GM12878 (cell line): ENCODE results near the gene KRTAP29-1. TPM values are rescaled to one million over a fixed set of nuclear protein-coding genes. Genes with fewer than 3 reads are reported as not detected.

Experiments
- ATAC-seq: fragments of 200-7000 bp; cut with Tn5 transposase; 3 replicates; pipeline ENCODE4 v1.9.1; 2020; ENCODE audit warnings: mild to moderate bottlenecking, moderate library complexity
- BruUV-seq: library from RNA; stranded (reverse); fragments of 400-500 nt; replicated peaks from 2 replicates; lab custom pipeline; 2021; lab: Mats Ljungman, UMichigan
- CTCF ChIA-PET: fragments of 300-600 bp; sonication (Branson Sonifier 250); formaldehyde crosslinking; extraction: SDS; loops from one replicate; lab custom pipeline; 2021; ENCODE audit warnings: inconsistent platforms; lab: Yijun Ruan, JAX
- POLR2A ChIA-PET: fragments of 350-600 bp; formaldehyde crosslinking; extraction: SDS; loops from one replicate; lab custom pipeline; 2021; ENCODE audit warnings: inconsistent platforms; lab: Charles Lee
- RAD21 ChIA-PET: fragments of 300-600 bp; sonication (Branson Sonifier 250); formaldehyde crosslinking; loops from one replicate; lab custom pipeline; 2023; ENCODE audit warnings: antibody characterized with exemption; ENCODE audit not compliant: unreplicated experiment; lab: Charles Lee
- SMC1A ChIA-PET: fragments of 300-600 bp; sonication (Branson Sonifier 250); formaldehyde crosslinking; loops from one replicate; lab custom pipeline; 2023; ENCODE audit not compliant: unreplicated experiment, uncharacterized antibody; lab: Charles Lee
- DNase-seq: peaks from one replicate; pipeline ENCODE4 v3.0.0-alpha.2; 2011; ENCODE audit warnings: low read depth, low spot score
- FAIRE-seq: peaks from 3 replicates; lab custom pipeline; 2011; peaks lifted over from hg19 to GRCh38; lab: Jason Lieb, UNC
- H2AFZ ChIP-seq: 2 replicates; pipeline ENCODE4 v1.6.0; 2011; ENCODE audit warnings: low read depth, low read length, control low read depth; ENCODE audit not compliant: control insufficient read depth
- H3K27ac ChIP-seq: 2 replicates; pipeline ENCODE4 v1.5.1; 2011; ENCODE audit warnings: control low read depth; ENCODE audit not compliant: control insufficient read depth, insufficient read depth
- H3K27me3 ChIP-seq, 2 experiments: replicated peaks in 1 of 2; 2 replicates each; pipeline versions ENCODE4 v1.6.0 to v1.6.1; 2011; ENCODE audit warnings: low read length in 1 of 2; ENCODE audit not compliant: control insufficient read depth in 2 of 2, insufficient read depth in 2 of 2
- H3K36me3 ChIP-seq, 2 experiments: 2 replicates each; pipeline ENCODE4 v1.5.1; 2011; ENCODE audit warnings: low read length in 1 of 2; ENCODE audit not compliant: control insufficient read depth in 2 of 2, insufficient read depth in 2 of 2
- H3K4me1 ChIP-seq: 2 replicates; pipeline ENCODE4 v1.6.1; 2011; ENCODE audit warnings: mild to moderate bottlenecking, low read length, moderate library complexity, mixed read lengths; ENCODE audit not compliant: control insufficient read depth, insufficient read depth
- H3K4me2 ChIP-seq: 2 replicates; pipeline ENCODE4 v1.6.0; 2011; ENCODE audit warnings: control low read depth; ENCODE audit not compliant: control insufficient read depth, insufficient read depth
- H3K4me3 ChIP-seq: fragments of 200-600 bp; sonication (generic); 2 replicates; pipeline ENCODE4 v1.5.1; 2016
- H3K79me2 ChIP-seq: 2 replicates; pipeline ENCODE4 v1.6.0; 2011; ENCODE audit warnings: low read length; ENCODE audit not compliant: control insufficient read depth, insufficient read depth
- H3K9ac ChIP-seq: 2 replicates; pipeline ENCODE4 v1.8.0; 2011; ENCODE audit warnings: low read length, control low read depth, mixed read lengths; ENCODE audit not compliant: control insufficient read depth, insufficient read depth
- H3K9me3 ChIP-seq: replicated peaks from 3 replicates; pipeline ENCODE4 v1.5.1; 2011; ENCODE audit warnings: mild to moderate bottlenecking, low read length; ENCODE audit not compliant: control insufficient read depth, insufficient read depth
- H4K20me1 ChIP-seq: 2 replicates; pipeline ENCODE4 v1.6.0; 2011; ENCODE audit not compliant: control insufficient read depth, insufficient read depth
- CHD4 ChIP-seq: fragments of 200-600 bp; sonication (generic); IDR thresholded peaks from 2 replicates; pipeline ENCODE4 v1.6.1; 2016; ENCODE audit warnings: mild to moderate bottlenecking
- CTCF ChIP-seq, 3 experiments: IDR thresholded peaks in 2 of 3; conservative IDR thresholded peaks in 1 of 3; 2 replicates each; pipeline ENCODE4 v1.5.1; 2011; ENCODE audit warnings: low read depth in 3 of 3, low read length in 3 of 3, mild to moderate bottlenecking in 3 of 3, control low read depth in 2 of 3, moderate library complexity in 2 of 3, inconsistent platforms in 1 of 3, mixed read lengths in 1 of 3; ENCODE audit not compliant: control insufficient read depth in 2 of 3, insufficient read depth in 1 of 3; ENCODE audit errors: extremely low read depth in 1 of 3
- E2F8 ChIP-seq: fragments of 450-650 bp; IDR thresholded peaks from 2 replicates; pipeline ENCODE4 v1.6.1; 2018; ENCODE audit warnings: mild to moderate bottlenecking, low read depth, moderate library complexity; ENCODE audit not compliant: partially characterized antibody
- FOS ChIP-seq: IDR thresholded peaks from 3 replicates; pipeline ENCODE4 v1.6.1; 2011; ENCODE audit warnings: borderline replicate concordance; ENCODE audit not compliant: insufficient read length; ENCODE audit errors: extremely low read depth
- SRF ChIP-seq, 2 experiments: IDR thresholded peaks; 2 replicates each; pipeline ENCODE4 v1.6.1; 2011; ENCODE audit warnings: low read depth in 2 of 2, low read length in 2 of 2, mild to moderate bottlenecking in 1 of 2, moderate library complexity in 1 of 2
- WGBS: methylation state at CpG from one replicate; pipeline ENCODE4 v1.1.6; 2016; ENCODE audit warnings: low lambda C conversion rate; ENCODE audit not compliant: insufficient replicate concordance, insufficient coverage; ENCODE audit errors: missing lambda C conversion rate; 5-methylcytosine and 5-hydroxymethylcytosine counted together
- in situ Hi-C: fragments of 300-500 bp; cut with MboI; formaldehyde crosslinking; loops from 9 replicates; pipeline ENCODE4 v1.14.3; 2018; ENCODE audit warnings: mixed read lengths
- intact Hi-C: fragments of 100-400 bp; cut with micrococcal nuclease; formaldehyde crosslinking; loops from one replicate; pipeline ENCODE4 v1.14.2; 2022; ENCODE audit not compliant: unreplicated experiment
- polyA plus RNA-seq, 11 experiments: library from polyadenylated mRNA; depleted of rRNA in 4 of 11; unstranded in 6 of 11; stranded (reverse) in 5 of 11; fragments of >200 nt; fragmentation: Nextera tagmentation in 4 of 11; fragmentation: Illumina TruSeq in 1 of 11; extraction: Ambion mirVana in 4 of 11; extraction: Trizol in 1 of 11; gene quantifications; 1 replicate in 1 of 11; 2 replicates in 10 of 11; pipeline versions ENCODE4 v1.2.1 to v1.2.3, GENCODE V29; 2011 to 2016; ENCODE audit warnings: inconsistent platforms in 2 of 11, missing spikeins in 2 of 11, low read depth in 1 of 11
- total RNA-seq, 4 experiments: library from RNA; depleted of rRNA in 3 of 4; stranded (reverse); fragments of >200 nt in 3 of 4; fragmentation: Illumina TruSeq in 1 of 4; extraction: Trizol in 1 of 4; gene quantifications; 2 replicates each; pipeline versions ENCODE4 v1.2.1 to v1.2.3, GENCODE V29; 2013 to 2021

Gene KRTAP29-1
- total and polyA plus RNA-seq, 10 of the 15 experiments (the other 5 are each of a cell fraction or from before 2014, with no cell fraction given): 1.9 TPM; not detected in 9

GRCh38 chr17:41308918-41309359, 6.3 kb upstream of the KRTAP29-1 start, which contains the start of gene KRTAP16-1:
Gene KRTAP16-1, minus strand, starts transcription at chr17:41309309. Its CDS starts 56 bp downstream, at chr17:41309253.
- 27% methylated on average over 7 of the region's 7 CpGs for WGBS
- ATAC-seq (peak; percentile 61), FAIRE-seq (no peak), DNase-seq (no peak)
- Histone ChIP-seq H3K27ac (no peak within 1 kb of the TSS), H3K9ac (no peak within 1 kb of the TSS), H3K9me3 (no peaks in the 10 kb centered on the region; the same call in 2 of the 3 replicates), H3K4me2 (no peak within 1 kb of the TSS), H2AFZ (peak within 1 kb of the TSS; percentile 24; the same call in 1 of the 2 replicates), H3K4me3 (no peak within 1 kb of the TSS), H3K79me2 (no peaks in the 10 kb centered on the region), H3K36me3 (no peaks in the 10 kb centered on the region), H3K27me3 (peaks cover 3 to 4% of the 10 kb centered on the region in 2 experiments; a peak in 2 of 4 replicates), H3K4me1 (no peaks in the 10 kb centered on the region; the same call in 1 of the 2 replicates), H4K20me1 (no peaks in the 10 kb centered on the region)
- TF ChIP-seq CTCF (IDR thresholded peaks at IDR 0.05 in 2 of 3, conservative IDR thresholded peaks at IDR 0.05 in 1 of 3; ENCODE audit: control insufficient read depth in 2 of 3, extremely low read depth in 1 of 3, insufficient read depth in 1 of 3, low read depth in 3 of 3, low read length in 3 of 3): no peak
- TF ChIP-seq SRF (IDR thresholded peaks at IDR 0.05; ENCODE audit: low read depth in 2 of 2, low read length in 2 of 2): no peak
- TF ChIP-seq E2F8: no peak
- TF ChIP-seq FOS: no peak
- TF ChIP-seq CHD4: no peak
- ChIA-PET RAD21 (no interaction called here), CTCF (interaction anchor here (0.9 to 1.0 kb wide), 2 partner anchors 21 to 181 kb away, joined by 3 read pairs; partner anchors contain the start of gene KRT36), POLR2A (no interaction called here), SMC1A (interaction anchor here (2.3 kb wide), 1 partner anchor 13 kb away, joined by 6 read pairs; no protein-coding TSS in a partner anchor)
- in situ Hi-C loops (no loop called here), intact Hi-C loops (no loop called here)
- BruUV-seq: no TSS peak
